Hematopoietic multipotent progenitor cell treated with erythropoietin and hydrocortisone succinate and interleukin-3 and kit ligand, for 17 days (in vitro differentiated cells): ENCODE results near the gene KLF13.

Experiments
- DNase-seq: peaks from one replicate; pipeline ENCODE4 v3.0.0-alpha.2; 2015; ENCODE audit warnings: low spot score

KLF13 gene

DNA sequence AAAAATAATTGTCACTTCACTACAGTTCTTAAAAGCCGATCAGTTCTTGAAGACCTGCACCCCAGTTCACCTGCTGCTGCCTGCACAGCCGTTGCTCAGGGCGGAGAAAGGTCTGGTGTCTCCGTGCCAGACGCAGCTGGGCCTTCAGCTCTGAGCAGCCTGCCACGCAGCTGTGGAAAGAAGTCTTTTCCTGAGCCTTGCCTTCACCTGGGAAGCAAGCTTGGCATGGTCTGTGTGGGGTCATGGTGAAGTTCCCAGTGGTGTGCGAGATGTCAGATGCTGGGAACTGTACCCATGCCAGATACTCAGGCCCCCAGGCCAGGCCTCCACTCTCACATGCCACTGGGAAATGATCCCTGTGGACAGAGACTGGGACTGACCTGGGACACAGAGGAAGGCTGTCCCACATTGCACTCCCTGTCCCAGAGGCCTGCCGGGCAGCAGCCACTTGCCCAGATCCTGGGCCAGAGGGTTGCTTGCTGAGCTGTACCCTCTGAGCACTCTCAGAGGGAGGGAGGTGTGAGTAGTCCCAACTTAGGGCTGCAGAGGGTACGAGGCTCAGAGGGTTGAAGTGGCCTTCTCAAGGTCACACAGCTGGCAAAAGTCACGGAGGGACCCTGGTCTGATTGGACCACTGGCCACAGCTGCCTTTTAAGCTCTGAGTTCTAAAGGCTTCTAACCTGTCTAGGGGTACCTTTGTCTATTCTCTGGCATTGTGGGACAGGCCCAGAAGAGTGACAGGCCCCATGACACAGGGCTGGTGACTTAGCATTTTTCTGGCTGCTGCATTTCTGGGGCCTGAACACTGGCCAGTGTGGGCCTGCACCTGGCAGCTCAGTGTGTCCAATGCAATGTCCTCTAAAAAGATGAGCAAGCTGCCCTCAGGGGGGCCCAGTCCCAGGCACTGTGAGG lies 55.4 kb downstream of the KLF13 start:
- peak; percentile 20 for DNase-seq

DNA sequence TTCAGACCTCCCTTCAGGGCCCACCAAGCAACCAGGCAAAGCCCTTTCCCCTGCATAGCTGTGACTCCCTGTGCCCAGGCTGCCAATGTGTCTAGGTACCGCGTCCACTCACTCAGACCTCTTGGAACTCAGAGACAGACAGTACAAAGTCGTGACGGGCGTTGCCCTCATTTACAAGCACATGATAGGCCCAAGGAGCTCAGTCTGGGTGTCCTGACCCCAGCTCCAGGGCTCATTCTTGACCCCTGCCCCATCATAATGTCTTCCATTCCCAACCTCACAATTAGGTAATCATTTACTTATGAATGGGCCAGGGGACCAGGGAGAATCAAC lies 56.0 kb downstream of the KLF13 start:
- DNase-seq = no peak

DNA sequence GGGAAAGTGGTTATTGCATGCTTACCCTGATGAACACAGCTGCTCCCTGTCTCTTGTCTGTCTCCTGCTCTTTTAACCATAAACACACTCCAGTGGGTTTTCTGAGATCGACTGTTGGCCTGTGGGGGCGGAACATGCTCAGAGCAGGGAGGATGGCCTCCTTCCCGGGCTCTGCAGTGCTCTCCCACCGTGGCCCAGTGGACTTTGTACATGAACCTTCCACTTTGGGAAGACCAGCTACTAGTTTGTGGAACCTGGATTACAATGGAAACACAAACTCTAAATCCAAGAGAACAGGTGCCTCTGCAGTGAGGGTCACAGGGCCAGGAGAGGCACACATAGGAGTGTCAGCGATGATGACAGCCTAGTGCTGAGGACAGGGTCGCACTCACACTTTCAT lies 56.5 kb downstream of the KLF13 start:
- no peak for DNase-seq

DNA sequence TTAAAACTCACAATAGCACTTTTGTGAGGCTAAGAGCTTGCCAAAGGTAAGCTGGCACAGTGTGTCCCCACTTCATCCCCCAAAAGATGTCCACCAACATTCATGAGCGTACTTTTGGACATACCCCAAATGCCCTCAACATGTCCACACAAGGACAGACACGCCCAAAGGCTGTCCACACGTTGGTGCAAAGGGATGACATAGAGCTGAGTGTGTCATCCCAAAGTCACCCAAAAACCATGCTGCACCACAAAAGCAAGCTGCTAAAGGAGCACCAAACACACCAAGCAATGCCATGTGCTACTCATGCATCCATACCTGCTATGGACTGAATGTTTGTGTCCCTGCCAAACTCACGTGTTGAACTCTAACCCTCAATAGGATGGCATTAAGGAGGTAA lies 57.9 kb downstream of the KLF13 start:
- no peak for DNase-seq

DNA sequence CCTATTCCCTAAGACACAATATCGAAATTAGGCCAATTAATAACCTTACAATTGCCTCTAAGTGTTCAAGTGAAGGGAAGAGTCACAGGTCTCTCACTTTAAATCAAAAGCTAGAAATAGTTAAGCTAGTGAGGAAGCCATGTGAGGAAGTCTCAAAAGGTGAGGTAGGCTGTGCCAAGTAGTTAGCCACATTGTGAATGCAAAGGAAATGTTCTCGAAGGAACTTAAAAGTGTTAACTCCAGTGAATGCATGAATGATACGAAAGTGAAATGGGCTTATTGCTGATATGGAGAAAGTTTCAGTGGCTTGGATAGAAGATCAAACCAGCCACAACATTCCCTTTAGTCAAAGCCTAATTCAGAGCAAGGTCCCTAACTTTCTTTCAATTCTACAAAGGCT lies 59.1 kb downstream of the KLF13 start:
- DNase-seq = no peak

DNA sequence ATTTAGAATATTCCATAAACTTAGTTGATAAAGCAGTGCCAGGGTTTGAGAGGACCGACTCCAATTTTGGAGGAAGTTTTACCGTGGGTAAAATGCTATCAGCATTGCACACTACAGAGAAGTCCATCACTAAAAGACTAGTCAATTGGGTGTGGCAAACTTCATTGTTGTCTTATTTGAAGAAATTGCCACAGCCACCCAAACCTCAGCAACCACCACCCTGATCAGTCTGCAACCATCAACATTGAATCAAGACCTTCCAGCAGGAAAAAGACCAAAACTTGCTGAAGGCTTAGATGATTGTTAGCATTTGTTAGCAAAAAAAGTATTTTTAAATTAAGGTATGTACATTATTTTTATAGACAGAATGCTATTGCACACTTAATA lies 60.5 kb downstream of the KLF13 start:
- DNase-seq = no peak

DNA sequence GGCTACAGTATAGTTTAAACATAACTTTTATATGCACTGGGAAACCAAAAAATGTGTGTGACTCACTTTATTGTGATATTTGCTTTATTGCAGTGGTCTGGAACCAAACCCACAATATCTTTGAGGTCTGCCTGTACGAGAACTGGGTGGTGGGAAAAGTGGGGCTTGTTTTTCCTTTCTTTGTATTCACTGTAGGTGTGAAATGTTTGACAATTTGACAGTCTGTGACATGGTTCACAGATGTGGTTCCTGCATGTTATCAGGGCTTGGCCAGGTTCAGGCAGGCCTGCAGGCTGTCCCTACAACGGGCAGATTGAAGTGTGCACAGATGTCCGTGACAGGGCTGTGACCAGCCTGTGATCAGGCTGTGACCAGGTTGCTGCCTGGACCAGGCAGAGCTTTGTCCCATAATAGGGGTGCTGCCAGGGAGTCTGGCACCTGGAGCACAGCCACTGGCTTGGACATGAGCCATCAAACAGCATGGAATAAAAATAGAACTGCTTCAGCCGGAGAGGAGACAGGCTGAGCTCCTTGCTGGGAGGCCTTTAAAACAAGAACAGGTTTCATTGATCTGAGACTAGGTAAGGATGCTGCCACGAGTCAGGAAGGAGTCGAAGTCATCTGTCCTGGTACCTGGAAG lies 61.0 kb downstream of the KLF13 start:
- DNase-seq = no peak

DNA sequence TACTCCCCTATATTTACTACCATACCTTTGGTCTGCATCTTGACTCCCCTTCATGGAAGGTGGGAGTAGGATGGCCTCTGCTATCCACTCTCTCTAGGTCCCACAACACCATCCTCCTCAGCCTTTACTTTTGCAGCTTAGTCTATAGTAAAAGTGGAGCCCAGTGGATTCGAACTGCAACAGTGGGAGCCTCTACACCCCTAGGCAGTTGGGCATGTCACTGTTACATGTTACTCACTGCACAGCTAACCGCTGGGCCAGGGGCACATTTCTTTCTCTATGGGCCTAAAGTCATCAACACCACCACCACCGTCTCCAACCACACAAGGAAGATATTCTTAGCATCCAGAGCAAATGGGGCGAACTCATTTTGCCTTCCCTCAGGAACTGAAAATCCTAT lies 62.9 kb downstream of the KLF13 start:
- no peak for DNase-seq

DNA sequence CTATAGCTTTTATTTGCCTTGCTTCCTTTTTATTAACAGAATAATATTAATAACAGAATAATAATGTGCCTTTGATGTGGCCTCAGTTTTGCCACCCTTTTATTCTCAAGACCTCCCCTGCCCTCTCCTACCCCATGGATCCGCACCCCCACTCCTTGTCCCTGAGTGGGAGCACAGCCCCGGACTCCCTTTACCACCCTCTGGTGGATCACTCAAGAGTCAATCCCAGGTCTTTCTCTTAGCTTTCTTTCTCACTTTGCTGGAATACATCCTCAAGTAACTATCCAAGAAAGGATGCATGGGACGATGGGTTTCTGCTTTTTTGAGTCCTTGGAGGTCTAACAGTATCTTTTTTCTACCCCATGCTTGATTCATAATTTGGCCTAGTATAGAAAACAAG lies 63.4 kb downstream of the KLF13 start:
- no peak for DNase-seq

DNA sequence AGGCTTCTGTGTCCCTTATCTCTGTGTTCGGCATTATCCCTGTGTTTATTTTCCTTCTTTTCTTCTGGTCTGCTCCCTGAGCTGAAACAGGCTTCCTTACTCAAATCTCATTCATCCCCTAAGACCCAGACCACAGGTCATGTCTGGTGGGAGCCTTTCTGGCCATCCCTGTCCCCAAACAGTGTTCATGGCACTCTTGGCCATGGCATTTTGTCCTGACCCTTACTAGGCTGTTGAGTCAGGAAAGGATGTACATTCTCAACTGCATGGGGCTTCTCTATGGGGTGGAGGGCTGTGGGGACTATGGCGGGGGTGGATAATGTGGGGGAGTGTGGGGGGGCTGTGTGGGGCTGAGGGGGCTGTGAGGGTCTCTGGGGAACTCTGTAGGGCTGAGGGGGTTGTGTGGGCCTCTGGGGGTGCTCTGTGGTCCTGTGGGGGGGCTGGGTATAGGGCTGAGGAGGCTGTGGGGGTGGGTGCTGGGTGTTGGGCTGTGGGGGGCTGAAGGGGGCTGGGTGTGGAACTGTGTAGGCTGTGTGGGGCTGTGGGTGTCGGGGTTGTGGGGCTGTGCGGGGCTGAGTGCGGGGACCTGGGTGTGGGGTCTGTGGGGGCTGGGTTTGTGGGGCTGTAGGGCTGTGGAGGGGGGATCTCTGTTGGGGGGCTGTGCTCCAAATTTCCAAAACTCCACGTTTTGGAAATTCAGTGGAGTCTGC lies 64.3 kb downstream of the KLF13 start:
- no peak for DNase-seq

DNA sequence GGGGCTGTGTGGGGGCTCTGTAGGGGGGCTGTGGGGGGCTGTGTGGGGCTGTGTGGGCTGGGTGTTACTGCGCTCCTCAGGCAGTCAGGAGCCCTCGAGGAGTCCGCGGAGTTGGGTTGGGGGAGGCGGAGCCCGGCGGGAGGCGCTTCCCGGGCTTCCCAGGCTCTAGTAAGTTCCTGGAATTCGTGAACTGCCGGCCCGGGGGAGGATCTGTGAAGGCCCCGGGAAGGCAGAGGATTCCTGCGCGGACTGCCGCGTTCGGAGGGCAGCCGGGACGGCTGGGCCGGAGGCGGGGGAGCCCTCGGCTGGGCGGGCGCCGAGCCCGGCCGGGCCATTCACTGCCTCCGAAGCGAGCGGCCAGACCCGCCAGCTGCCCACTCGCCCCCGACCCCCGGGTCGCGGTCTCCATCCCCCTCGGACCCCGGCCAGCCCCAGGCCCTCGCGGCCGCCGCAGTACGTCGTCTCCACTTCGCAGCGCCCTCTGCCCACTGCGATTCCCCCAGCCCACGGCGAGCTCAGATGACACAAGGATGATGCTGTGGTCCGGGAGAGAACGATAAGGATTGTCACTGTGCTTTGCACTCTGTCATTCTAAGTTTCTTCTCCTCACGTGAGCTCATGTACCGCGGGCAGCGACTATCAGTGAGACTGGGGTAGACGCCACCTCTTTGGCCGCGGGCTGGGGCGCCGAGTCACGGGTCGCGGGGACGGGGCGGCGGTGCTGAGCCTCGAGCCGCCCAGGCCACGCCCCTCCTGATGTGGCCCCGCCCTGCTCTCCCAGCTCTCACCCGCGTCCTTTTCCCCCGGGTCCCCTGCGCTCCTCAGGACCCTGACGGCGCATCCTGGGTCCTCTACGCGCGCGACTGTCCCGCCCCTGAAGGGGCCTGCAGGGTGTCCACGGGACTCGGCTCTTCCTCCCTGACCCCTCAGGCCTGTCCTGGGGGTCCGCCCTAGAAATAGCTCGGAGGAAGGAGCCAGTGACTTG lies 65.3 kb downstream of the KLF13 start:
- DNase-seq = peak; percentile 78

DNA sequence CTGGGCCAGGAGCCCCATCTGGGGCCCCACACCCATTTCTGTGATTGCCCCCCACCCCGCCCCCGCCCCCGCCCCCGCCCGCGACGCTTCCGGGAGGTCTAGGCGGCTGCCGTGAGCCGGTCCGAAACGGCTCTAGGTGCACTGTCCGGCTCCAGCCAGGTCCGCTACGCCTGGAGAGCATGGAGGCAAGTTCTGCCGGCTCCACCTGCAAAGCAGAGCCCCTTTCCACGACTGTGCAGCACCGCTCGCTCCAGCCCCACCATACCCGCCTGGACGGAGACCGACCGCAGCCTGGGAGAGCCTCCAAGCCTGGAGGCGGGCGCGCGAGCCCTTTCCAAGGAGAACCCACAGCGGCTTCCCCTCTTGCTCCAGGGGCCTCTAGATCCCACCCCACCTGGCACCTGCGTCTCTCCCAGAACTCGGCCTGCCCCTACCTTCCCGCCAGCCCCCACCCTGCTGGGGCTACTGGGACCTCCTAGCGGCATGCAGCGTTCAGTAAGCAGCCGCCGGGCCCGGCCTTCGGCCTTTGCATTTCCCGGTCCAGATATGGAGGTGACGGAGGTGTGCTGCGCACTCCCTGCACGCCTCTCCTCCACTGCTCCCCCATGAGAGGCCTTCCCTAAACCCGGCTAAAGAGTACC lies 66.2 kb downstream of the KLF13 start:
- no peak for DNase-seq

DNA sequence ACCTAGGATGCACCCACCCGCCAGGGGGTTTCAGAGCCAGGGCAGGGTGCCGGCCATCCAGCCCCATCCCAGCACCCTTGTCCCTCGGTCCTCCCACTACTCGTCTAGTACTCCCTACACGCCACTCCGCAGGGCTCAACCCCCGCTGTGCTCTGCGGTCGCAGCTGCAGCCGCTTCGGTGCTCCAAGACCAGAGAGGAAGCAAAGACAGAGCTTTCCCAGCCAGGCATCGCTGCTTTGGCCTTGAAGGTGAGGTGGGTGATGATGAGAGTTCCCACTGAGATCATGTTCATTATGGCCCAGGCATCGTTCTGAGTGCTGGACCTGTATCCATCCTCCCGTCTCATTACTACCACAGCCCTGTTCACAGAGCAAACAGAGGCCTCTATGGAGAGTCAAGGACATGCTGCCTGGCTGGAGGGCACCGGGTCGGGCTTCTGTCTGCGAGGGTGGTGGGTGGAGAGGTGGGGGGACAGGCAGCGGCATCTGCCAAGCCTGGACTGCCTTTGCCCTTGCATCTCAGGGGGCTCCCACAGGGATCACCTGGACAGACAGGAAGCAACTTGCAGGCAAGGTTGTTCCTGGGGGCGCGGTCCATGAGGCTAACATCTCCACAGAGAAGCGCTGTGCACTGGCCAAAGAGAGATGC lies 66.9 kb downstream of the KLF13 start:
- DNase-seq = no peak

DNA sequence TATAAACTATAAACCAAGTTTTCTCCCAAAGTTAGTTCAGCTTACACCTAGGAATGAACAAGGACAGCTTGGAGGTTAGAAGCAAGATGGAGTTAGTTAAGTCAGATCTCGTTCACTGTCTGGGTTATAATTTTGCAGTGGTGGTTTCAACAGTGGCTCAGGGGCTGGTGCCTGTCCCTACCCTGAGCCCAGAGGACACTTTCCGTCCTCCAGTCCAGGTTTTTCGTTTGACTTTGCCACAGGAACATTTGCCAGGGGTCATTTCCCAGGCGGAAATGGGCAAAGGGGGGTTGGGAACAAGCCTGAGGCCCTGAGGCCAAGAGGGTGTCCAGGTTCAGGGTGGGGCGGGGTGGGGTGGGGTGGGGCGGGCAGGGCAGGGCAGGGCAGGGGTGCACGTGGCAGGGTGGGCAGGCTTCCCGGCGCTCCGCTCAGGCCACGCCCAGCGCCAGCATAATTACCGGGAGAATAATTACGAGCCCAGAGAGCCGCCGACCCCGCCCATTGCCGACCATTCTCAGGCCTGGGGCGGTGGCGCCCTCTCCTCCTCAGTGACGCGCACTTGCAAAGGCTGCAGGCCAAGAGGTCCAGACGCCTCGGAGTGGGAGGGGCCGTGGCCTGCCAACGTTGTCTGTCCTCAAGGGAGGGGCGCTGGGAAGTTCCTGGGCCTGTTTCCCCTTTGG lies 70.4 kb downstream of the KLF13 start:
- peak; percentile 68 for DNase-seq

DNA sequence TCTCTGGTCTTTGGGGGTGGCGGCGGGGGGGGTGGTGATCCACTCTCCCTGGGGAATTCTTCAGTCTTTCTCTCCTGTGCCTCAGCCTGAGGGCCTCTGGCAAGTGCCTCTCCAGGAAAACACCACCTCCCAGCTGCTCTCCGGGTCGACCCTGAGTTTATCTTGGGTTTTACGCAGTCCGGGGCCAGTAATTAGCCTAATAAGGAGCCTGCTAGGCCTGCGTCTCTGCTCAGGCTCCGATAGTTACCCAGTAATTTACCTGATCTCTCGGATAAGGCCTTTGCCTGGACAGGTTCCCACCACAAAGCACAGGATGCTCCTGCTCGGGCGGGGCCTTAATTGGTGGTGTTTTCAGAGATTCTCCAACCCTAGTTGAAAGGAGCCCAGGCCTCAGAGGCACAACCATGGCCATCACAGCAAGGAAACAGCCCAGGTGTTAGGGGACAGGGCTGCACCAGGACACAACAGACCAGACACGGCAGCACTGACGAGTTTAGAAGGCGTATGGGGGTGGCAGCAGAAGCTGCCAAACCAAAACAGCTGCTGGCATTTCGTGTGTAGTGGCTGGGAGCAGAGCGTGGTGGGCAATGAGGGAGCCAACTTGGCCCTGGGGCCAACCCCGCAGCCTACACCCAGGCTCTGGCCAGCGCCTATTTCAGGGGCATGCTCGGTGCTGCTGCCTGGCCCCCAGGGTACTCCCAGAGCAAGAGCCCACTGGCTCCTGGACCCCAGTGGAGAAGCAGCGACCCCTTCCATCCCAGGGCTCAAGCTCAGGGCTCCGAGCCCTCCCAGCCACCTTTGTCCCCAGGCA lies 71.4 kb downstream of the KLF13 start:
- no peak for DNase-seq

DNA sequence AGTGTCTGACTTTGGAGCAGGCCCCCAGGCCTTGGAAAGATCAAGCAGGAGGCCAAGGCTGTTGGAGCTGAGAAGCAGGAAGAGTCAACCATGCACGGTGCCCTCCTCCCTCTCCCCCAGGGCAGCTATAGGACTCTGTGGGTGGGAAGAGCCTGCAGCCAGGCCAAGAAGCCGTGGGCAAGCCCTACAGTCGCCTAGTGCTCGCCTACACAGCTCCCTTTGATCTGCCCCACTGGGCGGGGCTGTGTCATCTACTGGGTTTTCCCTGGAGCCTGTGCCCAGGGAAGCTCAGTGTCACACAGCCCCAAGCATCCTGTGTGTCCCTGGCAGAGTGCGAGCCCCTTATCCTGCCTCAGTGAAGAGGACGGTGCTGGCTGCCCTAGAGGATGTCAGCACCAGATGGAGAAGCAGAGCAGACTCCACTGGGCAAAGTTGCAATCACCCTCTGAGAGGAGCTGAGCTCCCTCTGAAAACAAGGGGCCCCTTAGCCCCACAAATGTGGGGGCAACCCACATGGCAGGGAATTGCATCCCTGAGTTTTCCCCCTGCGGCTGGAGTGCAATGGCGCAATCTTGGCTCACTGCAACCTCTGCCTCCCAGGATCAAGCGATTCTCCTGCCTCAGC lies 72.2 kb downstream of the KLF13 start:
- no peak for DNase-seq

DNA sequence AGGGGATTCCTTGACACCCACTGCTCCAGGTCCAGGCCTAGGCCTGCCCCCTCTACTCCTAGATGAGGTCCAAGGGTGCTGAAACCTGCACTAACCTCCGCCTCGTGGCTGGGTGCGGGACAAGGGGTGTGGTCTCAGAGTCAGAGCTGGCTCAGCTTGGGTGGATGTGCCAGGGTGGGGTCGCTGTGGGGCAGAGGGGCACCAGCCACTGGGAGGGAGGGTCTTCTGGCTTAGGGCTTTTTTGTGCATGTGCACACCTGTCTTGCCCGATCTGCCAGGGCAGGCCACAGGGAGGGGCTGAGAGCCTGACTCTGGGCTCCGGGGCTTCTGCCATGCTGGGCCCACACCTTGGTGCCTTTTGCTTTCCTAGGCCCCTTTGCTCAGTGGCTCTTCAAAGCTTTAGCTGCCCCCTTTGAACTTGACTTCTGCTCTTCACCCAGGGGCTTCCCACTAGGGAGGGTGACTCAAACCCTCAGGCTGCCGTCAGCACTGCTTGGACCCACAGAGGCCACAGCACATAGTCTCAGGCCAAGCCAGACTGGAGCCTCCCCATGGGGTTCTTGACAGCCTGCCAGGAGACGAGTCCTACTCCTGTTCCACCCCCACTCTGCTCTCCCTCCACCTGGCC lies 73.0 kb downstream of the KLF13 start:
- no peak for DNase-seq

DNA sequence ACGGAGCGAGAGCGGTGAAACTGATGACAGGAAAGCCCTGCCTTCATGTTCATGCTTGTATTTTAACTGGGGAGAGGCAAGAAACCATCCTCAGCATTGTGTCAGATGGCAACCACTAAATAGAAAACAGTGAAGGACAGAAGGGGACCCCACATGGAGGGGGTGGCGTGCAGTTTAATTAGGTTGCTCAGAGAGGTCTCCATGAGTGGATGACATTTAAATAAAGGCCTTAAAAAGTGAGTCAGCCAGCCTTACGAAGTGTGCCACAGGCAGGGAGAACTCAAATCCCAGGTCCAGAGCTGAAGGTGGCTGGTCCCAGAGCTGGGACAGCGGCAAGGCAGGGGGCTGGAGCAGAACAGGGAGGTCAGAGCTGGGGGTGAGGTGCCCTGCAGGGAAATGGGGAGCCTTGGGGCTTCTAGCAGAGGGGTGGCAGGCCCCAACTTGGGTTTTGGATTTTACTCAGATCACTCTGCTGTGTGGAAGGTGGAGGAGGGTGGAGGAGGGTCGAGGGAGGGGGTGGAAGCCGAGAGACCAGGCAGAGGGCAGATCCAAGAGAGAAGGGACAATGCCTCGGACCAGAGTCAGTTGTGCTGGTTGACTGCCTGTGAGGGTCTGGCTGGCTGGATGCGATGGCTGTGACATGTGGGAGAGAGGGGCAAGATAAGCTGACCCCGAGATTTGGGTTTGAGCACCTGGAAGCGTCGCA lies 73.7 kb downstream of the KLF13 start:
- DNase-seq = no peak
